Measurements from ENCODE around the gene SLC8A3.

SLC8A3 gene

GRCh38 chr14:70189456-70190077, 816 bp upstream of the SLC8A3 start:
- TF ChIP-seq, protein P1, sequence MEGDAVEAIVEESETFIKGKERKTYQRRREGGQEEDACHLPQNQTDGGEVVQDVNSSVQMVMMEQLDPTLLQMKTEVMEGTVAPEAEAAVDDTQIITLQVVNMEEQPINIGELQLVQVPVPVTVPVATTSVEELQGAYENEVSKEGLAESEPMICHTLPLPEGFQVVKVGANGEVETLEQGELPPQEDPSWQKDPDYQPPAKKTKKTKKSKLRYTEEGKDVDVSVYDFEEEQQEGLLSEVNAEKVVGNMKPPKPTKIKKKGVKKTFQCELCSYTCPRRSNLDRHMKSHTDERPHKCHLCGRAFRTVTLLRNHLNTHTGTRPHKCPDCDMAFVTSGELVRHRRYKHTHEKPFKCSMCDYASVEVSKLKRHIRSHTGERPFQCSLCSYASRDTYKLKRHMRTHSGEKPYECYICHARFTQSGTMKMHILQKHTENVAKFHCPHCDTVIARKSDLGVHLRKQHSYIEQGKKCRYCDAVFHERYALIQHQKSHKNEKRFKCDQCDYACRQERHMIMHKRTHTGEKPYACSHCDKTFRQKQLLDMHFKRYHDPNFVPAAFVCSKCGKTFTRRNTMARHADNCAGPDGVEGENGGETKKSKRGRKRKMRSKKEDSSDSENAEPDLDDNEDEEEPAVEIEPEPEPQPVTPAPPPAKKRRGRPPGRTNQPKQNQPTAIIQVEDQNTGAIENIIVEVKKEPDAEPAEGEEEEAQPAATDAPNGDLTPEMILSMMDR (IDR thresholded peaks at IDR 0.05; ENCODE audit: extremely low read depth, insufficient read depth, missing control alignments): no peak
- in situ Hi-C loops (cut with MboI; ENCODE audit: low pct_unique_long_range_greater_than_20kb, low sequenced_read_pairs, unreplicated experiment): no loop called here
- DNase-seq (ENCODE audit: low spot score): peak; percentile 55

DNA sequence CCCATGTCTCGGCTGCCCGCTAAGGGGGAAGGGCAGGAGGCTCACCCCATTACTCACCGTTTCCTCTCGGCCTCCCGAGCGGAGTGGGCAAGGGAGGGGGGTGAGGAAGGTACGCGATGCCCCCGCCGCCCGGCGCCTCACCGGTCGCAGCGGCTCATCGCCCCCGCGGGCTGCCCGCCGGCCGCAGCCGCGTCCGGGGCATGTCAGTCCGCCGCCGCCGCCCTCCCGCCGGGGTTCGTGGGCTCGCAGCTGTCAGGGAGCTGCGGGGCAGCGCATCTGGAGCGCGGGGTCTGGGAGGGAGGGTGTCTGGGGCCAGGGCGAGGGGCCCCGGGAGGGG, 461 bp downstream of the SLC8A3 start:
- in situ Hi-C loops (cut with MboI; ENCODE audit: low pct_unique_long_range_greater_than_20kb, low sequenced_read_pairs, unreplicated experiment): no loop called here
- TF ChIP-seq, protein P1 (IDR thresholded peaks at IDR 0.05; ENCODE audit: extremely low read depth, insufficient read depth, missing control alignments): no peak
- DNase-seq (ENCODE audit: low spot score): no peak

DNA sequence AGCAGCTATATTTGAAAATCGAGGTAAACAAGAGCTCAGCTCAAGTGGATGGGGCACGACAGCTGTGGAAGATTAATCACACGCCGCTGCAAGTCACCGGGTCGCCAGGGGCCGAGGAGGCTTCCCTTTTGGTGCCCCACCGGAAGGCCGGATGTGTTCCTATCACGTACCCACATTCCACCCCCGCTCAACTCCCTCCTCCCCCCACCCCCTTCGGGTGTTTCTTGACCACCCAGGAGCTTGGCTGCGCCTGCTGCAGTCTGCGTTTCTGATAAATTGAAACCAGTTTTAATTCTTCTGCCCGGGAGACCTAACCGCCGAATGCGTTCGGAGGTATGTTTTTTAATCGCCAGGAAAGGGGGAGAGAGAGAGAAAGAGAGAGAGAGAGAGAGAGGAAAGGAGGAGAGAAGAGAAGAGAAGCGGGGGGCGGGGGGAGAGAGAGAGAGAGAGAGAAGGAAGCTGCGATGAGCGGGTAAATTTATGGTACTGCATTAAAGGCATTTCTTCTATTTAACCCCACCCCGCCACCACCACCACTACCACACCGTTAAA, 1.8 kb downstream of the SLC8A3 start:
- TF ChIP-seq, protein P1 (IDR thresholded peaks at IDR 0.05; ENCODE audit: extremely low read depth, insufficient read depth, missing control alignments): no peak
- DNase-seq (ENCODE audit: low spot score): peak; percentile 67
- in situ Hi-C loops (cut with MboI; ENCODE audit: low pct_unique_long_range_greater_than_20kb, low sequenced_read_pairs, unreplicated experiment): no loop called here

- TF ChIP-seq, protein P1 (IDR thresholded peaks at IDR 0.05; ENCODE audit: extremely low read depth, insufficient read depth, missing control alignments): no peak
- in situ Hi-C loops (cut with MboI; ENCODE audit: low pct_unique_long_range_greater_than_20kb, low sequenced_read_pairs, unreplicated experiment): no loop called here
- peak; percentile 47 for DNase-seq (ENCODE audit: low spot score)
Observed at GRCh38 chr14:70183991-70184390, 4.8 kb downstream of the SLC8A3 start.

GRCh38 chr14:70181276-70181675, 7.5 kb downstream of the SLC8A3 start:
- TF ChIP-seq, protein P1 (IDR thresholded peaks at IDR 0.05; ENCODE audit: extremely low read depth, insufficient read depth, missing control alignments): no peak
- in situ Hi-C loops (cut with MboI; ENCODE audit: low pct_unique_long_range_greater_than_20kb, low sequenced_read_pairs, unreplicated experiment): no loop called here
- DNase-seq (ENCODE audit: low spot score): no peak

DNA sequence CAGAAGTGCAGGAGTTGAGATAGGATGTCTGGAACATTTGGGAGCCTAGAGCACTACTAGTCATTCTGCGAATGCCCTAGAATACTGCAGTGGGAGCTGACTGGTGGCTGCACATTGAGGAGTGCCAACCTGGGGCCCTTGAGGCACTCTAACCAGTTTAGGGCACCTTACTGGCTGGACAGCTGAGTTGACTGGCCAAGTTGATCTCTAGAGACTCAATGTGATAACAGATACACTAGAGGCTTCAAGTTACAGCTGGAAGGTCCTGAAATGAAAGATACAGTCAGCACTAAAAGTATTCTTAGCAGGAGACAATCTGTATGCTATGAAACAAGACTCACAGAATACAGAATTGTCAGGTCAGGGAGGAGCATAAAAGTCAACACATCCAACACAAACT, 8.0 kb downstream of the SLC8A3 start:
- TF ChIP-seq, protein P1 (IDR thresholded peaks at IDR 0.05; ENCODE audit: extremely low read depth, insufficient read depth, missing control alignments): no peak
- in situ Hi-C loops (cut with MboI; ENCODE audit: low pct_unique_long_range_greater_than_20kb, low sequenced_read_pairs, unreplicated experiment): no loop called here
- no peak for DNase-seq (ENCODE audit: low spot score)

Data from GM13977 (cell line).